NAMALWA (cell line): ENCODE results near the gene ATP4A.
"Not testable (repeated sequence)": the region's sequence is repeated elsewhere in the genome, so short reads cannot be mapped to it uniquely, and the experiment has no call there.

Experiments used
- DNase-seq: peaks from one replicate; pipeline ENCODE4 v3.0.0-alpha.2; 2015; ENCODE audit warnings: low spot score

Gene ATP4A

GRCh38 chr19:35563207-35563829, at the start of gene ATP4A:
Gene ATP4A (minus strand): TSS chr19:35563658. CDS start chr19:35563629, 29 bp downstream.
- DNase-seq: no peak

- DNase-seq: peak; percentile 97
Measured at GRCh38 chr19:35612559-35613321, 49.3 kb upstream of the ATP4A start, which contains the start of gene HAUS5. Gene HAUS5 (plus strand): TSS chr19:35612735. CDS start chr19:35612795, 60 bp downstream.

GRCh38 chr19:35612224-35612558, 48.7 kb upstream of the ATP4A start:
- no peak for DNase-seq

- DNase-seq: peak; percentile 45
Measured at GRCh38 chr19:35609851-35610353, 46.4 kb upstream of the ATP4A start.

- DNase-seq: peak; percentile 76
Measured at GRCh38 chr19:35608251-35608650, 44.8 kb upstream of the ATP4A start.

GRCh38 chr19:35607661-35608060, 44.2 kb upstream of the ATP4A start:
- no peak for DNase-seq

- DNase-seq: not testable (repeated sequence)
Measured at GRCh38 chr19:35607170-35607569, 43.7 kb upstream of the ATP4A start.

GRCh38 chr19:35604436-35604835, 41.0 kb upstream of the ATP4A start:
- not testable (repeated sequence) for DNase-seq

GRCh38 chr19:35601971-35602370, 38.5 kb upstream of the ATP4A start:
- no peak for DNase-seq

- peak; percentile 92 for DNase-seq
Measured at GRCh38 chr19:35596366-35596999, 33.0 kb upstream of the ATP4A start.

GRCh38 chr19:35595928-35596327, 32.5 kb upstream of the ATP4A start:
- DNase-seq: no peak

GRCh38 chr19:35595026-35595425, 31.6 kb upstream of the ATP4A start:
- not testable (repeated sequence) for DNase-seq

GRCh38 chr19:35592226-35592625, 28.8 kb upstream of the ATP4A start:
- DNase-seq: peak; percentile 49

GRCh38 chr19:35590875-35591274, 27.4 kb upstream of the ATP4A start:
- DNase-seq: no peak

- no peak for DNase-seq
Measured at GRCh38 chr19:35587321-35587720, 23.9 kb upstream of the ATP4A start.

- DNase-seq: peak; percentile 93
Measured at GRCh38 chr19:35585848-35586247, 22.4 kb upstream of the ATP4A start, which contains the start of gene PMIS2. Gene PMIS2 (plus strand): TSS chr19:35586173. CDS start chr19:35586260, 87 bp downstream.

GRCh38 chr19:35582760-35583159, 19.3 kb upstream of the ATP4A start:
- DNase-seq: no peak

GRCh38 chr19:35578707-35579106, 15.2 kb upstream of the ATP4A start:
- DNase-seq: no peak

GRCh38 chr19:35577918-35578317, 14.5 kb upstream of the ATP4A start:
- DNase-seq: no peak

- DNase-seq: no peak
Measured at GRCh38 chr19:35571406-35571965, 8.0 kb upstream of the ATP4A start.

- DNase-seq: no peak
Measured at GRCh38 chr19:35569281-35569781, 5.9 kb upstream of the ATP4A start.

GRCh38 chr19:35566738-35567137, 3.3 kb upstream of the ATP4A start:
- DNase-seq: no peak
